SK-N-SH (cell line): ENCODE measurements around the gene CYP4B1. TPM values are rescaled to one million over a fixed set of nuclear protein-coding genes. Genes with fewer than 3 reads are reported as not detected.

Experiments
- CTCF ChIA-PET: fragments of 300-600, 350-600 bp; formaldehyde crosslinking; extraction: SDS; loops from one replicate; lab custom pipeline; 2021; lab: Yijun Ruan, JAX
- POLR2A ChIA-PET: fragments of 350-600 bp; sonication (Branson Sonifier 250); formaldehyde crosslinking; extraction: SDS; loops from one replicate; lab custom pipeline; 2020; ENCODE audit warnings: antibody characterized with exemption, inconsistent platforms; lab: Yijun Ruan, JAX
- DNase-seq: peaks from one replicate; pipeline ENCODE4 v3.0.0; 2012
- H2AFZ ChIP-seq: fragments of 200-600 bp; sonication (generic); 2 replicates; pipeline ENCODE4 v1.8.1; 2016; ENCODE audit warnings: antibody characterized with exemption, mild to moderate bottlenecking, low read depth
- H3F3A ChIP-seq: fragments of 200-600 bp; sonication (generic); replicated peaks from 2 replicates; pipeline ENCODE3; 2016; ENCODE audit warnings: antibody characterized with exemption, mild to moderate bottlenecking; ENCODE audit not compliant: insufficient read depth
- H3K27ac ChIP-seq, 2 experiments: fragments of 200-500 bp in 1 of 2; fragments of 200-600 bp in 1 of 2; sonication (Bioruptor generic) in 1 of 2; sonication (generic), shearing (Covaris generic) in 1 of 2; 2 replicates each; pipeline versions ENCODE4 v1.5.1 to v1.6.1; 2014 to 2016; ENCODE audit warnings: low read depth in 2 of 2, inconsistent platforms in 1 of 2, low read length in 1 of 2, mild to moderate bottlenecking in 1 of 2, mixed read lengths in 1 of 2
- H3K27me3 ChIP-seq: fragments of 200-600 bp; sonication (generic), shearing (Covaris generic); 2 replicates; pipeline ENCODE4 v1.6.1; 2016; ENCODE audit warnings: mixed run types; ENCODE audit not compliant: insufficient read depth
- H3K36me3 ChIP-seq, 2 experiments: fragments of 200-500 bp in 1 of 2; fragments of 200-600 bp in 1 of 2; sonication (Bioruptor generic) in 1 of 2; sonication (generic) in 1 of 2; replicated peaks in 1 of 2; 2 replicates each; pipeline versions ENCODE3 to v1.5.1; 2014 to 2016; ENCODE audit warnings: low read length in 1 of 2, mild to moderate bottlenecking in 1 of 2; ENCODE audit not compliant: insufficient read depth in 2 of 2, control insufficient read depth in 1 of 2
- H3K4me1 ChIP-seq, 2 experiments: fragments of 200-500 bp in 1 of 2; fragments of 200-600 bp in 1 of 2; sonication (Bioruptor generic) in 1 of 2; sonication (generic), shearing (Covaris generic) in 1 of 2; 2 replicates each; pipeline versions ENCODE4 v1.5.1 to v1.6.1; 2014 to 2016; ENCODE audit warnings: low read depth in 1 of 2, low read length in 1 of 2, mixed run types in 1 of 2; ENCODE audit not compliant: insufficient read depth in 2 of 2, control insufficient read depth in 1 of 2
- H3K4me2 ChIP-seq: fragments of 200-600 bp; sonication (generic), shearing (Covaris generic); 2 replicates; pipeline ENCODE4 v1.6.1; 2017; ENCODE audit warnings: mixed run types
- H3K4me3 ChIP-seq, 2 experiments: fragments of 200-500 bp in 1 of 2; fragments of 200-600 bp in 1 of 2; sonication (Bioruptor generic) in 1 of 2; sonication (generic), shearing (Covaris generic) in 1 of 2; 2 replicates each; pipeline versions ENCODE4 v1.5.1 to v1.8.1; 2014 to 2016; ENCODE audit warnings: low read depth in 2 of 2, inconsistent platforms in 1 of 2, low read length in 1 of 2, mild to moderate bottlenecking in 1 of 2, mixed read lengths in 1 of 2, moderate library complexity in 1 of 2
- H3K79me2 ChIP-seq: fragments of 200-600 bp; sonication (generic); 2 replicates; pipeline ENCODE4 v1.8.1; 2017; ENCODE audit warnings: mild to moderate bottlenecking; ENCODE audit not compliant: insufficient read depth
- H3K9ac ChIP-seq: fragments of 200-600 bp; sonication (generic); 2 replicates; pipeline ENCODE4 v1.6.1; 2017; ENCODE audit warnings: mixed run types
- H3K9me2 ChIP-seq: fragments of 200-600 bp; sonication (generic); 2 replicates; pipeline ENCODE4 v1.6.1; 2017; ENCODE audit warnings: mixed run types
- H3K9me3 ChIP-seq: fragments of 200-600 bp; sonication (generic); 2 replicates; pipeline ENCODE4 v1.6.1; 2017; ENCODE audit warnings: mixed run types, mild to moderate bottlenecking, moderate library complexity
- H4K20me1 ChIP-seq: fragments of 200-600 bp; sonication (generic); 2 replicates; pipeline ENCODE4 v1.6.1; 2017; ENCODE audit warnings: mild to moderate bottlenecking, mixed run types; ENCODE audit not compliant: insufficient read depth
- JUND ChIP-seq: IDR thresholded peaks from 2 replicates; pipeline ENCODE4 v1.4.0; 2012
- NRF1 ChIP-seq: IDR thresholded peaks from 2 replicates; pipeline ENCODE4 v1.6.1; 2012; ENCODE audit warnings: low read depth, mild to moderate bottlenecking, low read length
- RAD21 ChIP-seq: IDR thresholded peaks from 2 replicates; pipeline ENCODE4 v1.6.1; 2012; ENCODE audit warnings: mild to moderate bottlenecking, low read length
- RFX5 ChIP-seq: IDR thresholded peaks from 2 replicates; pipeline ENCODE4 v1.6.1; 2012; ENCODE audit warnings: mild to moderate bottlenecking, improper control_type of control experiment, low read length
- RXRA ChIP-seq: IDR thresholded peaks from 2 replicates; pipeline ENCODE4 v1.4.0; 2012; ENCODE audit warnings: low read depth, mild to moderate bottlenecking, borderline replicate concordance
- TCF12 ChIP-seq: IDR thresholded peaks from 2 replicates; pipeline ENCODE4 v1.4.0; 2012
- TEAD4 ChIP-seq: IDR thresholded peaks from 2 replicates; pipeline ENCODE4 v1.4.0; 2012; ENCODE audit warnings: mild to moderate bottlenecking, borderline replicate concordance; ENCODE audit not compliant: insufficient read depth
- WGBS: methylation state at CpG from one replicate; pipeline ENCODE4 v1.1.6; 2017; ENCODE audit warnings: low lambda C conversion rate; 5-methylcytosine and 5-hydroxymethylcytosine counted together
- polyA plus RNA-seq, 3 experiments: library from polyadenylated mRNA; depleted of rRNA; stranded (reverse); fragments of >200 nt; gene quantifications; 2 replicates each; pipeline ENCODE4 v1.2.3, GENCODE V29; 2012
- TF ChIP-seq, protein P1 (sequence below): fragments of 150-350 bp; IDR thresholded peaks from 2 replicates; pipeline ENCODE4 v1.6.1; 2016; ENCODE audit warnings: mild to moderate bottlenecking, low read depth, low read length
- TF ChIP-seq, protein P2 (sequence below): IDR thresholded peaks from 2 replicates; pipeline ENCODE4 v1.4.0; 2012; ENCODE audit warnings: low read depth, borderline replicate concordance
- TF ChIP-seq, protein P3 (sequence below): IDR thresholded peaks from 2 replicates; pipeline ENCODE4 v1.4.0; 2012; ENCODE audit warnings: low read depth, borderline replicate concordance
- TF ChIP-seq, protein P4 (sequence below): fragments of 150-350 bp; IDR thresholded peaks from 2 replicates; pipeline ENCODE4 v1.6.1; 2017; ENCODE audit warnings: antibody characterized with exemption, low read length, low read depth, borderline replicate concordance

CYP4B1 gene
- polyA plus RNA-seq, 1 of the 3 experiments (the other 2 are of a cell fraction): not detected

DNA sequence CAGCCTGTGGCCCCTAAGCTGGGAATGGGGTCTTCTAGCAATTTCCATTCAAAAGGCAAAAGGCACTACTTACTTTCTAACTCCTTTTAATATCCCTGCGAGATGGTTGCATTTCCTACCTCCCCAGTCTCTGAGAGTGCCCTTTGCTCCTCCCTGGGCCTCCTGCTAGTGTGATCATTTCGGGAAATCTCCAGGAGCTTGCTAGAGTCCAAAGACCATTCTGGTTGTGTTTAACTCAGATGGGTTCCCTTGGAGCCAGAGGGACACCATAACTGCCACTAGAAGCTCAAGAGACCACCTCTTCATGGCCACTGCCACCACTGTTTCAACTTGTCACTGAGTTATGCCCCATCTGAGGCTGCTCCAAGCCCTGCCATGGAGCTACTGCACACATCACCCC, 34.4 kb upstream of the CYP4B1 start:
- H3F3A ChIP-seq: no peaks in the 10 kb centered on the region
- H3K36me3 ChIP-seq: no peaks in the 10 kb centered on the region
- POLR2A ChIA-PET: no interaction called here
- 0% methylated on average over 2 of the region's 2 CpGs for WGBS
- TF ChIP-seq, protein P1, sequence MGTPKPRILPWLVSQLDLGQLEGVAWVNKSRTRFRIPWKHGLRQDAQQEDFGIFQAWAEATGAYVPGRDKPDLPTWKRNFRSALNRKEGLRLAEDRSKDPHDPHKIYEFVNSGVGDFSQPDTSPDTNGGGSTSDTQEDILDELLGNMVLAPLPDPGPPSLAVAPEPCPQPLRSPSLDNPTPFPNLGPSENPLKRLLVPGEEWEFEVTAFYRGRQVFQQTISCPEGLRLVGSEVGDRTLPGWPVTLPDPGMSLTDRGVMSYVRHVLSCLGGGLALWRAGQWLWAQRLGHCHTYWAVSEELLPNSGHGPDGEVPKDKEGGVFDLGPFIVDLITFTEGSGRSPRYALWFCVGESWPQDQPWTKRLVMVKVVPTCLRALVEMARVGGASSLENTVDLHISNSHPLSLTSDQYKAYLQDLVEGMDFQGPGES: no peak
- TF ChIP-seq, protein P2, sequence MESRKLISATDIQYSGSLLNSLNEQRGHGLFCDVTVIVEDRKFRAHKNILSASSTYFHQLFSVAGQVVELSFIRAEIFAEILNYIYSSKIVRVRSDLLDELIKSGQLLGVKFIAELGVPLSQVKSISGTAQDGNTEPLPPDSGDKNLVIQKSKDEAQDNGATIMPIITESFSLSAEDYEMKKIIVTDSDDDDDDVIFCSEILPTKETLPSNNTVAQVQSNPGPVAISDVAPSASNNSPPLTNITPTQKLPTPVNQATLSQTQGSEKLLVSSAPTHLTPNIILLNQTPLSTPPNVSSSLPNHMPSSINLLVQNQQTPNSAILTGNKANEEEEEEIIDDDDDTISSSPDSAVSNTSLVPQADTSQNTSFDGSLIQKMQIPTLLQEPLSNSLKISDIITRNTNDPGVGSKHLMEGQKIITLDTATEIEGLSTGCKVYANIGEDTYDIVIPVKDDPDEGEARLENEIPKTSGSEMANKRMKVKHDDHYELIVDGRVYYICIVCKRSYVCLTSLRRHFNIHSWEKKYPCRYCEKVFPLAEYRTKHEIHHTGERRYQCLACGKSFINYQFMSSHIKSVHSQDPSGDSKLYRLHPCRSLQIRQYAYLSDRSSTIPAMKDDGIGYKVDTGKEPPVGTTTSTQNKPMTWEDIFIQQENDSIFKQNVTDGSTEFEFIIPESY: no peak
- TF ChIP-seq TCF12 (no peak), RXRA (no peak), JUND (no peak)
- TF ChIP-seq, all 33 proteins: peak for 0
- no peaks in the 10 kb centered on the region for H3K79me2 ChIP-seq
- no peak overlapping the region for H3K4me2 ChIP-seq
- H3K9me2 ChIP-seq: no peaks in the 10 kb centered on the region
- H3K4me1 ChIP-seq: no peaks in the 10 kb centered on the region
- H3K9me3 ChIP-seq: no peaks in the 10 kb centered on the region
- H3K27me3 ChIP-seq: peaks cover under 1% of the 10 kb centered on the region; the same call in 1 of the 2 replicates
- H3K27ac ChIP-seq: no peak overlapping the region
- DNase-seq: no peak
- H2AFZ ChIP-seq: no peak overlapping the region
- CTCF ChIA-PET: interaction anchor here (3.1 kb wide), 1 partner anchor 17 kb away, joined by 13 read pairs; no protein-coding TSS in a partner anchor
- H4K20me1 ChIP-seq: no peaks in the 10 kb centered on the region
- no peak overlapping the region for H3K9ac ChIP-seq
- no peak overlapping the region for H3K4me3 ChIP-seq

DNA sequence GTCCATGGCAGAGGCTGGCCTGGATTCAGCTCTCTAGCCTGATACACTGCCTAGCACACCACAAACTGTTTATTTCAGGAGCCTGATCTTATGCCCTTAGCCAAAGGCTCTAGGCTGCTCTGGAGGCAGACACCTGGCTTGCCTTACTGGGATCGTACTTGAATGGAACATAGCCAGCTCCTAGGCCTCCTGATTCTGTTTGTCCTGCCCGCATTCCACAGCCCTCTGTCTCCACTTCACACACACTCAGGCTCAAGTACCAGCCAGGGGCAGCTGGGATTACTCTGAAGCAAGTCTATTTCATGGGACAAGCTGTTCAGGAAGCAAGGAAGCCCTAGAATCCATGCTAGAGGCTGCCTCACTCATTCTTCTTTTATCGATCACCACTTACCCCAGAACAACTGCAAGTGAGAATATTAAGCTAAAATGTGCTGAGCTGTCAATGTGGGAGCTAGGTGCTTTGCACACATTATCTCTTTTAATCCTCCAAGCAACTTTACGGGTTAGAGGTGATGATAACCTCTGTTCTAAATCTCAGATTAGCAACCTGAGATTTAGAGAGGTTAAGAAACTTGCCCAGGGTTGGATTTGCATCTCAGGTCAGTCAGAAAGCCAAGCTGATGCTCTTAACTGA, 31.1 kb upstream of the CYP4B1 start:
- Histone ChIP-seq H3K9ac (no peak overlapping the region), H3K9me3 (no peaks in the 10 kb centered on the region), H3F3A (no peaks in the 10 kb centered on the region), H3K4me2 (no peak overlapping the region), H3K79me2 (no peaks in the 10 kb centered on the region), H2AFZ (no peak overlapping the region), H3K36me3 (no peaks in the 10 kb centered on the region), H3K27me3 (no peaks in the 10 kb centered on the region; the same call in 1 of the 2 replicates), H3K4me1 (no peaks in the 10 kb centered on the region), H3K4me3 (no peak overlapping the region), H3K9me2 (no peaks in the 10 kb centered on the region), H3K27ac (no peak overlapping the region)
- POLR2A ChIA-PET: no interaction called here
- CTCF ChIA-PET: interaction anchor here (0.9 kb wide), 1 partner anchor 15 kb away, joined by 3 read pairs; no protein-coding TSS in a partner anchor
- 2% methylated on average over 4 of the region's 4 CpGs for WGBS
- DNase-seq: no peak
- TF ChIP-seq RAD21 (no peak), TEAD4 (no peak), NRF1 (no peak), RFX5 (no peak)
- TF ChIP-seq, protein P3, sequence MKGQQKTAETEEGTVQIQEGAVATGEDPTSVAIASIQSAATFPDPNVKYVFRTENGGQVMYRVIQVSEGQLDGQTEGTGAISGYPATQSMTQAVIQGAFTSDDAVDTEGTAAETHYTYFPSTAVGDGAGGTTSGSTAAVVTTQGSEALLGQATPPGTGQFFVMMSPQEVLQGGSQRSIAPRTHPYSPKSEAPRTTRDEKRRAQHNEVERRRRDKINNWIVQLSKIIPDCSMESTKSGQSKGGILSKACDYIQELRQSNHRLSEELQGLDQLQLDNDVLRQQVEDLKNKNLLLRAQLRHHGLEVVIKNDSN: no peak
- TF ChIP-seq, protein P4, sequence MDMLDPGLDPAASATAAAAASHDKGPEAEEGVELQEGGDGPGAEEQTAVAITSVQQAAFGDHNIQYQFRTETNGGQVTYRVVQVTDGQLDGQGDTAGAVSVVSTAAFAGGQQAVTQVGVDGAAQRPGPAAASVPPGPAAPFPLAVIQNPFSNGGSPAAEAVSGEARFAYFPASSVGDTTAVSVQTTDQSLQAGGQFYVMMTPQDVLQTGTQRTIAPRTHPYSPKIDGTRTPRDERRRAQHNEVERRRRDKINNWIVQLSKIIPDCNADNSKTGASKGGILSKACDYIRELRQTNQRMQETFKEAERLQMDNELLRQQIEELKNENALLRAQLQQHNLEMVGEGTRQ: no peak
- TF ChIP-seq, all 33 proteins: peak for 0
- no peaks in the 10 kb centered on the region for H4K20me1 ChIP-seq
